ENCODE results near the gene NGB. TPM values are rescaled to one million over a fixed set of nuclear protein-coding genes. Genes with fewer than 3 reads are reported as not detected.

NGB gene
- total and polyA plus RNA-seq, 2 donors (not counting 1 experiment from before 2014, with no cell fraction given) = not detected

GRCh38 chr14:77239412-77239811 lies 31.6 kb downstream of the NGB start:
- ATAC-seq (ENCODE audit: low read depth) (no peak), DNase-seq (no peak)
- intact Hi-C loops (cut with micrococcal nuclease) = no loop called here
- Histone ChIP-seq H3K79me2 (ENCODE audit: control insufficient read depth, insufficient read depth, low read length) (no peaks in the 10 kb centered on the region), H3K9me3 (ENCODE audit: control extremely low read depth in 1 of 3, control insufficient read depth in 2 of 3, insufficient read depth in 1 of 3, low read length in 2 of 3) (peaks cover 0 to 10% (median 0%) of the 10 kb centered on the region in 3 donors), H3K36me3 (replicated peaks in 1 of 2; ENCODE audit: control extremely low read depth in 1 of 2, control insufficient read depth in 1 of 2, extremely low read depth in 1 of 2, insufficient read depth in 2 of 2, low read length in 1 of 2) (no peaks in the 10 kb centered on the region), H2AFZ (ENCODE audit: insufficient read depth, low read depth, low read length, poor library complexity, severe bottlenecking) (no peak overlapping the region), H3K27ac (ENCODE audit: low read length in 2 of 2) (no peak overlapping the region), H3K4me2 (replicated peaks; ENCODE audit: low read depth, low read length, poor library complexity, severe bottlenecking) (no peak overlapping the region), H3K27me3 (replicated peaks in 1 of 4; ENCODE audit: control extremely low read depth in 1 of 4, control insufficient read depth in 3 of 4, insufficient read depth in 4 of 4, low read length in 3 of 4) (no peaks in the 10 kb centered on the region), H4K20me1 (ENCODE audit: control insufficient read depth, insufficient read depth, low read length, poor library complexity, severe bottlenecking) (no peaks in the 10 kb centered on the region), H3K9ac (ENCODE audit: low read length) (no peak overlapping the region), H3K4me1 (ENCODE audit: control insufficient read depth in 2 of 2, insufficient read depth in 2 of 2, low read length in 2 of 2) (peaks cover 30% of the 10 kb centered on the region in 2 donors), H3K4me3 (ENCODE audit: control extremely low read depth in 1 of 5, extremely low read depth in 1 of 5, insufficient read depth in 1 of 5, low read depth in 2 of 5, low read length in 4 of 5) (no peak overlapping the region)
- Mint-ChIP-seq H3K4me1 (peaks cover 30% of the 10 kb centered on the region), H3K4me3 (no peak overlapping the region), H3K27me3 (peaks cover 3% of the 10 kb centered on the region), H3K9me3 (ENCODE audit: insufficient read depth) (peaks cover 2% of the 10 kb centered on the region), H3K27ac (no peak overlapping the region)
- TF ChIP-seq, protein P1, sequence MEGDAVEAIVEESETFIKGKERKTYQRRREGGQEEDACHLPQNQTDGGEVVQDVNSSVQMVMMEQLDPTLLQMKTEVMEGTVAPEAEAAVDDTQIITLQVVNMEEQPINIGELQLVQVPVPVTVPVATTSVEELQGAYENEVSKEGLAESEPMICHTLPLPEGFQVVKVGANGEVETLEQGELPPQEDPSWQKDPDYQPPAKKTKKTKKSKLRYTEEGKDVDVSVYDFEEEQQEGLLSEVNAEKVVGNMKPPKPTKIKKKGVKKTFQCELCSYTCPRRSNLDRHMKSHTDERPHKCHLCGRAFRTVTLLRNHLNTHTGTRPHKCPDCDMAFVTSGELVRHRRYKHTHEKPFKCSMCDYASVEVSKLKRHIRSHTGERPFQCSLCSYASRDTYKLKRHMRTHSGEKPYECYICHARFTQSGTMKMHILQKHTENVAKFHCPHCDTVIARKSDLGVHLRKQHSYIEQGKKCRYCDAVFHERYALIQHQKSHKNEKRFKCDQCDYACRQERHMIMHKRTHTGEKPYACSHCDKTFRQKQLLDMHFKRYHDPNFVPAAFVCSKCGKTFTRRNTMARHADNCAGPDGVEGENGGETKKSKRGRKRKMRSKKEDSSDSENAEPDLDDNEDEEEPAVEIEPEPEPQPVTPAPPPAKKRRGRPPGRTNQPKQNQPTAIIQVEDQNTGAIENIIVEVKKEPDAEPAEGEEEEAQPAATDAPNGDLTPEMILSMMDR (IDR thresholded peaks at IDR 0.05) = no peak
- no peak for TF ChIP-seq EZH2 (IDR thresholded peaks at IDR 0.05; ENCODE audit: borderline replicate concordance, insufficient read depth, low read depth, low read length, poor library complexity, severe bottlenecking)
- POLR2A ChIA-PET = no interaction called here
- CTCF ChIA-PET = interaction anchor here (1.0 kb wide), 1 partner anchor 12 kb away, joined by 3 read pairs; no protein-coding TSS in a partner anchor
- 94% methylated on average over 15 of the region's 16 CpGs for WGBS (ENCODE audit: insufficient coverage)

DNA sequence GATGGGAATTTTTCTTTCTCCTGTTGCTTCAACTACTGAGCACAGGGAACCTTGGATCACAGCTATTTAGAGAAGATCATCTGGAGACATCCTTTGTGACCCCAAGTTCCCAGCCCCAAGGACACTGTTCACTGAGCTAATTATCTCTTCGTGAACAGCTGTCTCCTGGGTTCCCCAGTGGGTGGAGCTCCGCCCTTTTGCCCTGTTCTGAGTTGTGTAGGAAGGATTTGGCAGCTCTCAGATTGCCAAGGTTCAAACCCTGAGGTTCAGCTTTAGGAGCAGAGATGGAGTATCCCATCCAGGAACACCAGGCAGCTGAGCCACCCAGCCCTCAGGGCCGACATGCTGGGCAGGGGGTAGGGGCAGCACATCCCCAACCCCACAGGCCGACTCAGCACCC lies 32.0 kb downstream of the NGB start:
- Histone ChIP-seq H3K36me3 (replicated peaks in 1 of 2; ENCODE audit: control extremely low read depth in 1 of 2, control insufficient read depth in 1 of 2, extremely low read depth in 1 of 2, insufficient read depth in 2 of 2, low read length in 1 of 2) (no peaks in the 10 kb centered on the region), H3K9me3 (ENCODE audit: control extremely low read depth in 1 of 3, control insufficient read depth in 2 of 3, insufficient read depth in 1 of 3, low read length in 2 of 3) (peaks cover 0 to 10% (median 0%) of the 10 kb centered on the region in 3 donors), H3K27ac (ENCODE audit: low read length in 2 of 2) (no peak overlapping the region), H3K4me1 (ENCODE audit: control insufficient read depth in 2 of 2, insufficient read depth in 2 of 2, low read length in 2 of 2) (peaks cover 26% of the 10 kb centered on the region in 2 donors), H2AFZ (ENCODE audit: insufficient read depth, low read depth, low read length, poor library complexity, severe bottlenecking) (no peak overlapping the region), H3K4me3 (ENCODE audit: control extremely low read depth in 1 of 5, extremely low read depth in 1 of 5, insufficient read depth in 1 of 5, low read depth in 2 of 5, low read length in 4 of 5) (no peak overlapping the region), H3K9ac (ENCODE audit: low read length) (no peak overlapping the region), H3K4me2 (replicated peaks; ENCODE audit: low read depth, low read length, poor library complexity, severe bottlenecking) (no peak overlapping the region), H3K27me3 (replicated peaks in 1 of 4; ENCODE audit: control extremely low read depth in 1 of 4, control insufficient read depth in 3 of 4, insufficient read depth in 4 of 4, low read length in 3 of 4) (no peaks in the 10 kb centered on the region), H4K20me1 (ENCODE audit: control insufficient read depth, insufficient read depth, low read length, poor library complexity, severe bottlenecking) (no peaks in the 10 kb centered on the region), H3K79me2 (ENCODE audit: control insufficient read depth, insufficient read depth, low read length) (no peaks in the 10 kb centered on the region)
- no peak for ATAC-seq (ENCODE audit: low read depth)
- Mint-ChIP-seq H3K4me3 (no peak overlapping the region), H3K9me3 (ENCODE audit: insufficient read depth) (peaks cover 2% of the 10 kb centered on the region), H3K4me1 (peaks cover 26% of the 10 kb centered on the region), H3K27me3 (peaks cover 6% of the 10 kb centered on the region), H3K27ac (no peak overlapping the region)
- no peak for TF ChIP-seq EZH2 (IDR thresholded peaks at IDR 0.05; ENCODE audit: borderline replicate concordance, insufficient read depth, low read depth, low read length, poor library complexity, severe bottlenecking)
- TF ChIP-seq, protein P1 (IDR thresholded peaks at IDR 0.05) = no peak
- CTCF ChIA-PET = interaction anchor here (1.0 kb wide), 1 partner anchor 11 kb away, joined by 3 read pairs; no protein-coding TSS in a partner anchor
- intact Hi-C loops (cut with micrococcal nuclease) = no loop called here
- 78% methylated on average over 4 of the region's 4 CpGs for WGBS (ENCODE audit: insufficient coverage)
- no peak for DNase-seq
- POLR2A ChIA-PET = no interaction called here

Measured in B cell (primary cell).